ENCODE data around the gene MED17.
"Not testable (repeated sequence)": the region's sequence is repeated elsewhere in the genome, so short reads cannot be mapped to it uniquely, and the experiment has no call there.

The MED17 gene

GRCh38 chr11:93757924-93758865 lies 25.9 kb upstream of the MED17 start:
- FAIRE-seq, result no peak

GRCh38 chr11:93759123-93759522 lies 25.0 kb upstream of the MED17 start:
- FAIRE-seq, result not testable (repeated sequence)

- FAIRE-seq, result no peak
Observed at GRCh38 chr11:93761910-93762309, 22.2 kb upstream of the MED17 start.

GRCh38 chr11:93765551-93765950 lies 18.5 kb upstream of the MED17 start:
- FAIRE-seq, result no peak

- FAIRE-seq, result no peak
Observed at GRCh38 chr11:93766504-93766903, 17.6 kb upstream of the MED17 start.

GRCh38 chr11:93767018-93767417 lies 17.1 kb upstream of the MED17 start:
- FAIRE-seq, result no peak

GRCh38 chr11:93770160-93770559 lies 13.9 kb upstream of the MED17 start:
- no peak for FAIRE-seq

GRCh38 chr11:93772123-93772522 lies 12.0 kb upstream of the MED17 start:
- no peak for FAIRE-seq

GRCh38 chr11:93773045-93773477 lies 11.0 kb upstream of the MED17 start:
- no peak for FAIRE-seq

GRCh38 chr11:93773601-93774200 lies 10.4 kb upstream of the MED17 start:
- no peak for FAIRE-seq

GRCh38 chr11:93774560-93774959 lies 9.5 kb upstream of the MED17 start:
- not testable (repeated sequence) for FAIRE-seq

GRCh38 chr11:93775289-93775688 lies 8.8 kb upstream of the MED17 start:
- FAIRE-seq, result no peak

- FAIRE-seq, result no peak
Observed at GRCh38 chr11:93783362-93783761, 720 bp upstream of the MED17 start.

- no peak for FAIRE-seq
Observed at GRCh38 chr11:93783765-93784144, 327 bp upstream of the MED17 start.

GRCh38 chr11:93784935-93785360 lies 866 bp downstream of the MED17 start:
- no peak for FAIRE-seq

- no peak for FAIRE-seq
Observed at GRCh38 chr11:93791493-93791892, 7.4 kb downstream of the MED17 start.

- no peak for FAIRE-seq
Observed at GRCh38 chr11:93796441-93797231, 12.6 kb downstream of the MED17 start.

- FAIRE-seq, result no peak
Observed at GRCh38 chr11:93801366-93801765, 17.3 kb downstream of the MED17 start.

GRCh38 chr11:93804879-93805278 lies 20.8 kb downstream of the MED17 start:
- no peak for FAIRE-seq

GRCh38 chr11:93807980-93808379 lies 23.9 kb downstream of the MED17 start:
- FAIRE-seq, result no peak

- FAIRE-seq, result no peak
Observed at GRCh38 chr11:93813974-93814373, 29.9 kb downstream of the MED17 start.

- FAIRE-seq, result no peak
Observed at GRCh38 chr11:93814966-93815633, 31.0 kb downstream of the MED17 start.

All from colon (tissue), 2 donors.